ENCODE measurements around the gene CTDNEP1.

- TF ChIP-seq CTCF (IDR thresholded peaks at IDR 0.05) (no peak), POLR2A (IDR thresholded peaks at IDR 0.05) (no peak)
These were observed 39.2 kb upstream of the CTDNEP1 start for GRCh38 chr17:7290685-7291084.
